Activated naive CD4-positive, alpha-beta T cell treated with anti-CD3 and anti-CD28 coated beads, Interleukin-2, amount 10 ng/mL, durations not matched to agents 5 hours and 36 hours (primary cell): ENCODE results near the gene KRTAP27-1. TPM values are rescaled to one million over a fixed set of nuclear protein-coding genes. Genes with fewer than 3 reads are reported as not detected.

ENCODE experiments used
- microRNA-seq: library from miRNA; unstranded; fragments of <30 nt; microRNA quantifications from one replicate; pipeline ENCODE4 v1.2.0, GENCODE V29; 2022; ENCODE audit warnings: borderline microRNAs expressed, borderline replicate concordance
- total RNA-seq, 2 experiments: library from RNA; stranded (reverse); gene quantifications; one replicate each; pipeline ENCODE4 v1.2.3, GENCODE V29; 2021

The KRTAP27-1 gene, protein sequence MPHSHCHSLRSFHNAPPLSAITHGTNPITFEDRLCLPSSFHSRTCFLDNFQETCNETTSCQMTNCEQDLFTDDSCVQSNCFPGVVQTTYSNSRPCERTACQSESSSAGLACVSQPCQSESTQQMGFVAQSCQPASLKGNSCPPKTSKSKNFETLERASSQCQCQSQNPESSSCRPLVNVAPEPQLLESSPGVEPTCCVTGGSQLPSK
- not detected for total RNA-seq

DNA sequence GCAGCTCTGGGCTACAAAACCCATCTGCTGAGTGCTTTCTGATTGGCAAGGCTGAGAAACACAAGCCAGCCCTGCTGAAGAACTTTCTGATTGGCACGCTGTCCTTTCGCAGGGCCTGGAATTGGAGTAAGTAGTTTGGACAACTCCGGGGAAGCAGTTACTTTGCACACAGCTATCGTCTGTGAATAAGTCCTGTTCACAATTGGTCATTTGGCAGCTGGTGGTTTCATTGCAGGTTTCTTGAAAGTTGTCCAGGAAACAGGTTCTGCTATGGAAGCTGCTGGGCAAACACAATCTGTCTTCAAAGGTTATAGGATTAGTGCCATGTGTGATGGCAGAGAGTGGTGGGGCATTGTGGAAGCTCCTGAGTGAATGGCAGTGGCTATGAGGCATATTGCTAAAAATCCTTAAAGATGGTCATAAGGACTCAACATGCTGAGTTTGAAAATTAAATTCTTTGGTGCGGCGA lies at the start of gene KRTAP27-1:
TSS of gene KRTAP27-1 (minus strand) at position 419 of the 469 bp plus-strand sequence. CDS start at position 393, 26 bp downstream.

DNA sequence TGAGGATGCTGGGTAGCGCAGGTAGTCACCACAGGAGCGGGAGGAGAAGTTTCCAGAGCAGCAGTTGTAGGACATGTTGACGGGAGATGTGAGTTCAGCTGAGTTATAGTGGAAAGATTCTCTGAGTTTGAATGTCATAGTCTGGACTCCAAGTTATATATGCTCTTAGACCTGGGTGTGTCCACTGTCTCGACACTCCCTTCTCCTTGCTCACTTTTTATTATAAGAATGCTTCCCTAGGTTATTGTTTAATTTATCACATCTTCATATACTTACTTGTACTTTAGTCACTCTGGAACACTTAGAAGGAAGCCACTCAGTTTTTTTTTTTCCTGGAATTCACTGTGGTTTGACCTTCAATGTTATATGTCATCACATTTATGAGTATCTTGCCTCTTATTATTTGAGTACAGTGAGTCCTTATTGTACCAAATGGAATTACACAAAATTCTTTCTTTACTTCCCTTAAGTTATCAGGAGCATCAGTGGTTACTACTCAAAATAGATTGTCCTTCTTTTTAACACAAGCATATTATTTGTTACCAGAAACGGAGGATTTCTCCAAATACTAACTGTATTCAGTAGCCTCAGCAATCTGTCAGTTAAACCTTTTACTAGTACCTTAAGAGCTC lies 34.8 kb upstream of the KRTAP27-1 start, which contains the start of gene KRTAP13-2:
TSS of gene KRTAP13-2 (minus strand) at position 133 of the 632 bp plus-strand sequence. CDS start at position 75, 58 bp downstream.

DNA sequence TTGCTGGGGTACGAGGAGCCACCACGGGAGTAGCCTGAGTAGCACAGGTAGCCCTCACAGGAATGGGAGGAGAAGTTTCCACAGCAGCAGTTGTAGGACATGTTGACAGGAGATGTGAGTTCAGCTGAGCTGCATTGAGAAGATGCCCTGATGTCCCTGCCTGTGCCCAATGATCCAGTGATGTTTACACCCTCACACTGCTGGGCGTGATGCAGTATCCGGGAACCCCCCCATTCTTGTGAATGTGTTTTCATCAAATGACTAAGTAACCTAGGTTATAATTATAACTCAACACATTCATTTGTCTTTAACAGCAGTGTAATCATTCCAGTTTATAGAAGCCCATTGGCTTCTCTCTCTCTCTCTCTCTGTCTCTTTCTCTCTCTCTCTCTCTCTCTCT lies 11.0 kb upstream of the KRTAP27-1 start, which contains the start of gene KRTAP23-1:
TSS of gene KRTAP23-1 (minus strand) at position 101 of the 400 bp plus-strand sequence. CDS start at position 101, 0 bp downstream.

DNA sequence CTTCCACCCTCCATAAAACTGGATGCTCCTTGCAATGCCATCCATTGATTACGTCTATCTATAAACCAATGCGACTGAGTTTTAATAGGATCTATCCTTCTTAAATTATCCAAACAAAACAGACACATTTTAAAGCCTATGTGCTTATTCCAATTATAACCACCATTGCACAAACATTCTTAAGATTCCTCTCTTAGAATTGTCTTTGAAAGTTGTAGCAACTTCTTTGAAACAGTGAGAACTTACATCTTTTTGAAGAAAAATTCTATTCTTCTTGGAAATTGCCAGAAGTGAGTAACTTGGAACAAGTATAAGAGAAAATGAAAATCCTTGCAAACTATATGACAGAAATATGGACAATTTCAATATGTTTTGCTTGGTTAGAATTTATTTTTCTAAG lies 17.3 kb downstream of the KRTAP27-1 start, which contains the start of gene KRTAP26-1:
TSS of gene KRTAP26-1 (minus strand) at position 101 of the 400 bp plus-strand sequence. CDS start 280 bp downstream, outside the sequence.

DNA sequence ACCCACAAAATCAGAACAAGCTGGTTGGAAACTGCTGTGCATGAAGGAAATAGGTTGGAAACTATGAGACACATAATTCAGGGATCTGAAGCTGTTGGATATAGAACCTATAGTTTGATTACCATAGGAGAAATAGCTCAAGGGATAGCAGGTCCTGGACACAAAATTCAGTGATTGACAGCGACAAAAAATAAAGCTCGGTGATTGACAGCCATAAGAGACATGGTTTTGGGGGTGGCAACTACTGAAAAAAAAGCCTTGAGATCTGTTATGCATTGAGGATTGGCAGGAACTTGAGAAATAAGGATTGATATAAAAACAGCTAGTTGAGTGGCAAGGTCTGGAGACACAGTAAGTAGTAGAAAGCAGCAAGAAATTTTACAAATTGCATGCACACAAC lies 48.3 kb downstream of the KRTAP27-1 start, which contains the start of gene KRTAP25-1:
TSS of gene KRTAP25-1 (minus strand) at position 300 of the 400 bp plus-strand sequence. CDS start at position 276, 24 bp downstream.

Small RNA genes lying within 50 kb of the gene (microRNA-seq; reads per million reads assigned to microRNA genes)
- gene MIR4327: not detected

Other genes starting within 250 kb of the KRTAP27-1 start
- gene CLDN17, start 170.9 kb downstream of the KRTAP27-1 start, total RNA-seq: not detected
- gene CLDN8, start 121.6 kb downstream of the KRTAP27-1 start, total RNA-seq: not detected
- gene KRTAP24-1, start 54.7 kb downstream of the KRTAP27-1 start, total RNA-seq: not detected
- not detected for gene KRTAP25-1, start 48.2 kb downstream of the KRTAP27-1 start, total RNA-seq
- not detected for gene KRTAP26-1, start 17.4 kb downstream of the KRTAP27-1 start, total RNA-seq
- gene KRTAP23-1, start 10.9 kb upstream of the KRTAP27-1 start, total RNA-seq: not detected
- not detected for gene KRTAP13-2, start 34.6 kb upstream of the KRTAP27-1 start, total RNA-seq
- gene KRTAP13-1, start 58.3 kb upstream of the KRTAP27-1 start, total RNA-seq: not detected
- not detected for gene KRTAP13-3, start 88.2 kb upstream of the KRTAP27-1 start, total RNA-seq
- gene KRTAP13-4, start 92.5 kb upstream of the KRTAP27-1 start, total RNA-seq: not detected
- not detected for gene KRTAP15-1, start 102.6 kb upstream of the KRTAP27-1 start, total RNA-seq
- not detected for gene KRTAP19-1, start 142.7 kb upstream of the KRTAP27-1 start, total RNA-seq
- gene KRTAP19-2, start 149.7 kb upstream of the KRTAP27-1 start, total RNA-seq: not detected
- gene KRTAP19-3, start 154.3 kb upstream of the KRTAP27-1 start, total RNA-seq: not detected
- gene KRTAP19-4, start 159.5 kb upstream of the KRTAP27-1 start, total RNA-seq: not detected
- gene KRTAP19-5, start 164.4 kb upstream of the KRTAP27-1 start, total RNA-seq: not detected
- gene KRTAP19-6, start 204.2 kb upstream of the KRTAP27-1 start, total RNA-seq: not detected
- not detected for gene KRTAP19-7, start 223.6 kb upstream of the KRTAP27-1 start, total RNA-seq